GM23248 (cell line): ENCODE results near the gene SYP.

Experiments
- EZH2 ChIP-seq: fragments of 200-600 bp; sonication (generic); IDR thresholded peaks from 2 replicates; pipeline ENCODE4 v1.6.1; 2018; ENCODE audit warnings: antibody characterized with exemption, mild to moderate bottlenecking; ENCODE audit not compliant: insufficient read depth, poor library complexity, severe bottlenecking
- EZH2phosphoT487 ChIP-seq: fragments of 200-600 bp; sonication (generic); IDR thresholded peaks from 2 replicates; pipeline ENCODE4 v1.6.1; 2018; ENCODE audit warnings: antibody characterized with exemption, moderate library complexity, mild to moderate bottlenecking, low read depth; ENCODE audit not compliant: insufficient read depth

GRCh38 chrX:49176421-49177326, 23.3 kb downstream of the SYP start:
- no peak for TF ChIP-seq EZH2
- TF ChIP-seq EZH2phosphoT487 = no peak
